SK-N-SH (cell line): ENCODE results near the gene RYR3. TPM values are rescaled to one million over a fixed set of nuclear protein-coding genes. Genes with fewer than 3 reads are reported as not detected.

Experiments used
- CTCF ChIA-PET: fragments of 300-600, 350-600 bp; formaldehyde crosslinking; extraction: SDS; loops from one replicate; lab custom pipeline; 2021; lab: Yijun Ruan, JAX
- POLR2A ChIA-PET: fragments of 350-600 bp; sonication (Branson Sonifier 250); formaldehyde crosslinking; extraction: SDS; loops from one replicate; lab custom pipeline; 2020; ENCODE audit warnings: antibody characterized with exemption, inconsistent platforms; lab: Yijun Ruan, JAX
- DNase-seq: peaks from one replicate; pipeline ENCODE4 v3.0.0; 2012
- H2AFZ ChIP-seq: fragments of 200-600 bp; sonication (generic); 2 replicates; pipeline ENCODE4 v1.8.1; 2016; ENCODE audit warnings: antibody characterized with exemption, mild to moderate bottlenecking, low read depth
- H3F3A ChIP-seq: fragments of 200-600 bp; sonication (generic); replicated peaks from 2 replicates; pipeline ENCODE3; 2016; ENCODE audit warnings: antibody characterized with exemption, mild to moderate bottlenecking; ENCODE audit not compliant: insufficient read depth
- H3K27ac ChIP-seq, 2 experiments: fragments of 200-500 bp in 1 of 2; fragments of 200-600 bp in 1 of 2; sonication (Bioruptor generic) in 1 of 2; sonication (generic), shearing (Covaris generic) in 1 of 2; 2 replicates each; pipeline versions ENCODE4 v1.5.1 to v1.6.1; 2014 to 2016; ENCODE audit warnings: low read depth in 2 of 2, inconsistent platforms in 1 of 2, low read length in 1 of 2, mild to moderate bottlenecking in 1 of 2, mixed read lengths in 1 of 2
- H3K27me3 ChIP-seq: fragments of 200-600 bp; sonication (generic), shearing (Covaris generic); 2 replicates; pipeline ENCODE4 v1.6.1; 2016; ENCODE audit warnings: mixed run types; ENCODE audit not compliant: insufficient read depth
- H3K36me3 ChIP-seq, 2 experiments: fragments of 200-500 bp in 1 of 2; fragments of 200-600 bp in 1 of 2; sonication (Bioruptor generic) in 1 of 2; sonication (generic) in 1 of 2; replicated peaks in 1 of 2; 2 replicates each; pipeline versions ENCODE3 to v1.5.1; 2014 to 2016; ENCODE audit warnings: low read length in 1 of 2, mild to moderate bottlenecking in 1 of 2; ENCODE audit not compliant: insufficient read depth in 2 of 2, control insufficient read depth in 1 of 2
- H3K4me1 ChIP-seq, 2 experiments: fragments of 200-500 bp in 1 of 2; fragments of 200-600 bp in 1 of 2; sonication (Bioruptor generic) in 1 of 2; sonication (generic), shearing (Covaris generic) in 1 of 2; 2 replicates each; pipeline versions ENCODE4 v1.5.1 to v1.6.1; 2014 to 2016; ENCODE audit warnings: low read depth in 1 of 2, low read length in 1 of 2, mixed run types in 1 of 2; ENCODE audit not compliant: insufficient read depth in 2 of 2, control insufficient read depth in 1 of 2
- H3K4me2 ChIP-seq: fragments of 200-600 bp; sonication (generic), shearing (Covaris generic); 2 replicates; pipeline ENCODE4 v1.6.1; 2017; ENCODE audit warnings: mixed run types
- H3K4me3 ChIP-seq, 2 experiments: fragments of 200-500 bp in 1 of 2; fragments of 200-600 bp in 1 of 2; sonication (Bioruptor generic) in 1 of 2; sonication (generic), shearing (Covaris generic) in 1 of 2; 2 replicates each; pipeline versions ENCODE4 v1.5.1 to v1.8.1; 2014 to 2016; ENCODE audit warnings: low read depth in 2 of 2, inconsistent platforms in 1 of 2, low read length in 1 of 2, mild to moderate bottlenecking in 1 of 2, mixed read lengths in 1 of 2, moderate library complexity in 1 of 2
- H3K79me2 ChIP-seq: fragments of 200-600 bp; sonication (generic); 2 replicates; pipeline ENCODE4 v1.8.1; 2017; ENCODE audit warnings: mild to moderate bottlenecking; ENCODE audit not compliant: insufficient read depth
- H3K9ac ChIP-seq: fragments of 200-600 bp; sonication (generic); 2 replicates; pipeline ENCODE4 v1.6.1; 2017; ENCODE audit warnings: mixed run types
- H3K9me2 ChIP-seq: fragments of 200-600 bp; sonication (generic); 2 replicates; pipeline ENCODE4 v1.6.1; 2017; ENCODE audit warnings: mixed run types
- H3K9me3 ChIP-seq: fragments of 200-600 bp; sonication (generic); 2 replicates; pipeline ENCODE4 v1.6.1; 2017; ENCODE audit warnings: mixed run types, mild to moderate bottlenecking, moderate library complexity
- H4K20me1 ChIP-seq: fragments of 200-600 bp; sonication (generic); 2 replicates; pipeline ENCODE4 v1.6.1; 2017; ENCODE audit warnings: mild to moderate bottlenecking, mixed run types; ENCODE audit not compliant: insufficient read depth
- ELF1 ChIP-seq: IDR thresholded peaks from 2 replicates; pipeline ENCODE4 v1.4.0; 2012
- EP300 ChIP-seq, 2 experiments: IDR thresholded peaks; 2 replicates each; pipeline versions ENCODE4 v1.4.0 to v1.6.1; 2012; ENCODE audit warnings: borderline replicate concordance in 1 of 2, low read depth in 1 of 2, low read length in 1 of 2
- GABPA ChIP-seq: IDR thresholded peaks from 2 replicates; pipeline ENCODE4 v1.4.0; 2012; ENCODE audit warnings: low read depth, mild to moderate bottlenecking
- GATA2 ChIP-seq: sonication (generic); formaldehyde crosslinking; IDR thresholded peaks from 2 replicates; pipeline ENCODE4 v1.5.0; 2020; ENCODE audit warnings: mild to moderate bottlenecking, missing genetic modification reagents
- MEF2A ChIP-seq: IDR thresholded peaks from 2 replicates; pipeline ENCODE4 v1.4.0; 2012; ENCODE audit warnings: low read depth, borderline replicate concordance
- MXI1 ChIP-seq: IDR thresholded peaks from 2 replicates; pipeline ENCODE4 v1.6.1; 2012; ENCODE audit warnings: mild to moderate bottlenecking, low read depth, low read length, improper control_type of control experiment
- NFIC ChIP-seq: IDR thresholded peaks from 2 replicates; pipeline ENCODE4 v1.4.0; 2012; ENCODE audit warnings: borderline replicate concordance
- POLR2AphosphoS5 ChIP-seq: IDR thresholded peaks from 2 replicates; pipeline ENCODE4 v1.6.1; 2012; ENCODE audit warnings: low read depth, low read length
- RAD21 ChIP-seq: IDR thresholded peaks from 2 replicates; pipeline ENCODE4 v1.6.1; 2012; ENCODE audit warnings: mild to moderate bottlenecking, low read length
- RXRA ChIP-seq: IDR thresholded peaks from 2 replicates; pipeline ENCODE4 v1.4.0; 2012; ENCODE audit warnings: low read depth, mild to moderate bottlenecking, borderline replicate concordance
- TAF1 ChIP-seq: IDR thresholded peaks from 2 replicates; pipeline ENCODE4 v1.6.1; 2012; ENCODE audit warnings: low read depth, mild to moderate bottlenecking, low read length, moderate library complexity, borderline replicate concordance
- TCF12 ChIP-seq: IDR thresholded peaks from 2 replicates; pipeline ENCODE4 v1.4.0; 2012
- WGBS: methylation state at CpG from one replicate; pipeline ENCODE4 v1.1.6; 2017; ENCODE audit warnings: low lambda C conversion rate; 5-methylcytosine and 5-hydroxymethylcytosine counted together
- polyA plus RNA-seq, 3 experiments: library from polyadenylated mRNA; depleted of rRNA; stranded (reverse); fragments of >200 nt; gene quantifications; 2 replicates each; pipeline ENCODE4 v1.2.3, GENCODE V29; 2012
- TF ChIP-seq, protein P1 (sequence below): IDR thresholded peaks from 2 replicates; pipeline ENCODE4 v1.4.0; 2012; ENCODE audit warnings: low read depth
- TF ChIP-seq, protein P2 (sequence below): fragments of 150-350 bp; IDR thresholded peaks from 2 replicates; pipeline ENCODE4 v1.6.1; 2016; ENCODE audit warnings: mild to moderate bottlenecking, low read depth, low read length
- TF ChIP-seq, protein P3 (sequence below): IDR thresholded peaks from 2 replicates; pipeline ENCODE4 v1.4.0; 2012; ENCODE audit warnings: low read depth, borderline replicate concordance

The RYR3 gene
- polyA plus RNA-seq, 1 of the 3 experiments (the other 2 are of a cell fraction), result 0.02 TPM

DNA sequence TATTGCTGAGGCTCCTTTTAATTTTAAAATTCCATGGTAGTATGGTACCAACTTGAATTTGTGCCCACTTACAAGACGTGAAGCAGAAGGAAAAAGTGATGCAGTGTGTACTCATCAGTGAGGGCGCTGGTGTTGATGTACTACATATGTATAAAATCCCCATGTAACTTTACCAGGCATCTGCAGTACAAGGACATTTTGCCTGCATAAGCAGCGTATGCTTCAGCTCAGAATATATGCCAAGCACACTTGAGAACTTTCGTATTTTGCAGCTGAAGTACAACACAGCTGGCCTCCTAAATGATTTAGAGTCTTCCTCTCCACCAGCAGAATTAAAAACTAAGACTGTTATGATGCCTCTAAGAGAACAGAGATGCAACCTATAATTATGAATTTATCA is 108.9 kb downstream of the RYR3 start:
- H3K9me3 ChIP-seq, result no peaks in the 10 kb centered on the region
- no peaks in the 10 kb centered on the region for H4K20me1 ChIP-seq
- ChIA-PET CTCF (no interaction called here), POLR2A (no interaction called here)
- H3K9ac ChIP-seq, result no peak overlapping the region
- H3K4me1 ChIP-seq, result no peaks in the 10 kb centered on the region
- H3K27me3 ChIP-seq, result no peaks in the 10 kb centered on the region
- no peaks in the 10 kb centered on the region for H3K9me2 ChIP-seq
- no peaks in the 10 kb centered on the region for H3F3A ChIP-seq
- H3K4me2 ChIP-seq, result no peak overlapping the region
- 24% methylated on average over 4 of the region's 4 CpGs for WGBS
- H3K36me3 ChIP-seq, result no peaks in the 10 kb centered on the region
- no peak for TF ChIP-seq RAD21
- H3K27ac ChIP-seq, result no peak overlapping the region
- H3K79me2 ChIP-seq, result no peaks in the 10 kb centered on the region
- no peak overlapping the region for H3K4me3 ChIP-seq
- H2AFZ ChIP-seq, result no peak overlapping the region
- no peak for DNase-seq

DNA sequence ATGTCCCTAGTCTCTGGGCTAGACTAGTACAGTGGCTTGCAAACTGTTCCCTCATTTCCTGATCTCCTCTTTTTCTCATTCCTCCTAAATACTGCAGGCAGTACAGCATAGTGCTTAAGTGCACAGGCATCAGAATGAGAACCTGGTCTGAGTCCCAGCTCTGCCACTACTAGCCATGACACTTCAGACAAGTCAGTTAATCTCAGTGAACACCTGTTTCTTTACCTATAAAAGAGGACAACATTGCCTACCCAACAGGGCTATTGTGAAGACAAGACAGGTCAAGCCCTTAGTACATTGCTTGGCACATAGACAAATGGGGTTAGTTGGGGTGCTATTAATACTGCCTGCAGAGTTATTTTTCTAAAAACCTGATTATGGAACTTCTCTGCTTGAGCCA is 113.3 kb downstream of the RYR3 start:
- no peak for DNase-seq
- Histone ChIP-seq H3K4me1 (no peaks in the 10 kb centered on the region), H3K36me3 (no peaks in the 10 kb centered on the region), H3K27ac (no peak overlapping the region), H3K9me2 (no peaks in the 10 kb centered on the region), H3F3A (no peaks in the 10 kb centered on the region), H3K4me3 (no peak overlapping the region), H4K20me1 (no peaks in the 10 kb centered on the region), H3K4me2 (no peak overlapping the region), H3K27me3 (no peaks in the 10 kb centered on the region), H3K79me2 (no peaks in the 10 kb centered on the region), H3K9ac (no peak overlapping the region), H3K9me3 (no peaks in the 10 kb centered on the region), H2AFZ (no peak overlapping the region)
- ChIA-PET CTCF (no interaction called here), POLR2A (no interaction called here)
- TF ChIP-seq, protein P1, sequence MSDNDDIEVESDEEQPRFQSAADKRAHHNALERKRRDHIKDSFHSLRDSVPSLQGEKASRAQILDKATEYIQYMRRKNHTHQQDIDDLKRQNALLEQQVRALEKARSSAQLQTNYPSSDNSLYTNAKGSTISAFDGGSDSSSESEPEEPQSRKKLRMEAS, result no peak
- TF ChIP-seq TAF1, result no peak
- TF ChIP-seq, protein P2, sequence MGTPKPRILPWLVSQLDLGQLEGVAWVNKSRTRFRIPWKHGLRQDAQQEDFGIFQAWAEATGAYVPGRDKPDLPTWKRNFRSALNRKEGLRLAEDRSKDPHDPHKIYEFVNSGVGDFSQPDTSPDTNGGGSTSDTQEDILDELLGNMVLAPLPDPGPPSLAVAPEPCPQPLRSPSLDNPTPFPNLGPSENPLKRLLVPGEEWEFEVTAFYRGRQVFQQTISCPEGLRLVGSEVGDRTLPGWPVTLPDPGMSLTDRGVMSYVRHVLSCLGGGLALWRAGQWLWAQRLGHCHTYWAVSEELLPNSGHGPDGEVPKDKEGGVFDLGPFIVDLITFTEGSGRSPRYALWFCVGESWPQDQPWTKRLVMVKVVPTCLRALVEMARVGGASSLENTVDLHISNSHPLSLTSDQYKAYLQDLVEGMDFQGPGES, result no peak
- no peak for TF ChIP-seq NFIC
- TF ChIP-seq GABPA, result no peak
- no peak for TF ChIP-seq ELF1
- TF ChIP-seq, protein P3, sequence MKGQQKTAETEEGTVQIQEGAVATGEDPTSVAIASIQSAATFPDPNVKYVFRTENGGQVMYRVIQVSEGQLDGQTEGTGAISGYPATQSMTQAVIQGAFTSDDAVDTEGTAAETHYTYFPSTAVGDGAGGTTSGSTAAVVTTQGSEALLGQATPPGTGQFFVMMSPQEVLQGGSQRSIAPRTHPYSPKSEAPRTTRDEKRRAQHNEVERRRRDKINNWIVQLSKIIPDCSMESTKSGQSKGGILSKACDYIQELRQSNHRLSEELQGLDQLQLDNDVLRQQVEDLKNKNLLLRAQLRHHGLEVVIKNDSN, result no peak
- no peak for TF ChIP-seq RAD21
- no peak for TF ChIP-seq MXI1
- TF ChIP-seq POLR2AphosphoS5, result no peak
- TF ChIP-seq TCF12, result no peak
- TF ChIP-seq RXRA, result no peak
- no peak for TF ChIP-seq GATA2
- TF ChIP-seq EP300 (IDR thresholded peaks at IDR 0.05; ENCODE audit: borderline replicate concordance in 1 of 2, low read depth in 1 of 2, low read length in 1 of 2), result no peak
- no peak for TF ChIP-seq MEF2A
